ENCODE results near the gene KIAA1671.

The KIAA1671 gene

DNA sequence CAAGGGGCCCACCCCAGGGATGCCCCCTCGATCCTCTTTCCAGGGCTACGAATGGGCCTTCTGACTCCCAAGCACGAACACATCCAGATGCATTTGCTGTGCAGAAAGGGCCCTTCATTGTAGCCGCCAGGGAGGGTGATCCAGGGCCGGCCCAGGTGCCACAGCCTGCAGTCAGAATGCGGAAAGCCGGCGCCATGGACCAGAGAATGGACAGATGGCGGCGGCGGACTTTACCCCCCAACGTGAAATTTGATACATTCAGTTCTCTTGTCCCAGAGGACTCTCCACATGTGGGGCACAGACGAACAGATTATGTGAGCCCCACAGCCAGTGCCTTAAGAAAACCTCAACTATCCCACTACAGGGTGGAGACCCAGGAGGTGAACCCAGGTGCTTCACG is 87.2 kb downstream of the KIAA1671 start:
- no peak for DNase-seq (ENCODE audit: low read depth, low spot score)

DNA sequence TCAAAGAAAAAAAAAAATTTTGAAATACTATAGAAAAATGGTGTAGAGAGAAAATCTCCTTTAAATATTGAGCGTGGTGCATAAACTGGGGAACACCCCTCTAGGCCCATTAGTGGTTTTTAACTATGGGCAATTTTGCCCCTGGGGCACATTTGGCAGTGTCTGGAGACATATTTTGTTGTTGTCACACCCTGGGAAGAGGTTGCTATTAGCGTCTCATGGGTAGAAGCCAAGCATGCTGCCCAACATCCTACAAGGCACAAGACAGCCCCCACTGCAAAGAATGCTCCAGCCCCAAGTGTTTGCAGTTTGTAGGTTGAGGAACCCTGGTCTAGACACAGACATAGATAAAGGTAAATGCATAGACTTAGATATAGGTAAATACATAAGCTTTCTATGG is 92.6 kb downstream of the KIAA1671 start:
- no peak for DNase-seq (ENCODE audit: low read depth, low spot score)

DNA sequence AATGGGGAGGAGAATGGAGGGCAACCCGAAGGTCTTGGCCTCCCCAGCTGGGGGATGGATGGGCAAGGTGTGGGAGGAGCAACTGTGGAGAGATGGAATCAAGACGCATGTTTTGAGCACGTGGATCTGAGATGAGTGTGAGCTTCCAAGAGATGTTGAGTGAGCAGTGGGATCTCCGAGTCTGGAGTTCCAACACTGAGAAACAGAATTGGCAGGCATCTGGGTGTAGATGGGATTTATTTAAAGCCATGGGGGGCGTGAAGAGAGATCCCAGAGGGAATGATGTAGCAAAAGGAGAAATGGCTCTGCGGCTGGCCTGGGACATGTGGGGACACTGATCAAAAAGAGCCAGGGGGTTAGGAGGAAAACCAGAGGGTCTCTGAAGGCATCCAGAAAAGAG is 95.6 kb downstream of the KIAA1671 start:
- DNase-seq (ENCODE audit: low read depth, low spot score) = no peak

DNA sequence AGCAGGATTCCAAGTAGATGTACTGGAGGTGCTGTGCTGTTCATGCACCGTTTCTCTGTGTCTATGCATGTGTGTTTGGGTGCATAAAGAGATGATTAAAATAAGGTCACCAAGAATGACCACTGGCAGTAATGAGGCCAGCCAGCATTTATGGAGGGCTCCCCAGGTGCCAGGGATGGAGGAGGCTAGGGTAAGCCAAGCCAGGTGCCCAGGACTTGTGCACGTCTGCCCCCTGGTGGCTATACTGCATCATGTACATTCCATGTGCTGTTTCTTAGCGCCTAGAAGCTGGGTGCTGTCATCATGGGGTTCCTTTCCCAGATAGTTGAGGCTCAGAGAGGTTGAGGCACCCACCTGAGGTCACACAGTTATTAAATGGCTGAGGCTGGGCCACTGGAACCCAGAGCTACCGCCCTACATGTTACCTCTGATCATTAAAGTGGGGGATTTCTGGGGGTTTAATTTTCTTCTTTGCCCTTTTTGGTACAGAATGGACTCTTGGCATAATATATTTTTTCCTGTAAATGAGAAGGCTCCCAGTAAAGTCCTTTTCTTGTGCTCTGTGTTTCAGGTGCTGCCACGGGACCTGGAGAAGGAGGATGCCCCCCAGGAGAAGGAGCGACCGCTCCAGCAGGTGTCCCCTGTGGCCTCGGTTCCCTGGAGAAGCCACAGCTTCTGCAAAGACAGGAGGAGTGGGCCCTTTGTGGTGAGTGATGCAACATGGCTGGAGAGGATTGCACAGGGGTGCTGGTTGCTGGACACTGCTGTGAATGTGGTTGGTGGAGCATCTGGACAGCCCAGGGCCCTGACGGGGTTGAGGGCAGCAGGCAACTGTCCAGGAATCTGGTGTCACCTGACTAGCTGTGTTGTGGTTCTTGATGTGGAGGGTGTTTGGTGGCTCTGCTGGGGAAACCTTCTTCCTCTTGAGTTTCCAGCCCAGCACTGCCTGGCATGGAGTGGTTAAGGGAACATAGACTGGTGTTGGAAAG is 96.4 kb downstream of the KIAA1671 start:
- DNase-seq (ENCODE audit: low read depth, low spot score) = no peak

DNA sequence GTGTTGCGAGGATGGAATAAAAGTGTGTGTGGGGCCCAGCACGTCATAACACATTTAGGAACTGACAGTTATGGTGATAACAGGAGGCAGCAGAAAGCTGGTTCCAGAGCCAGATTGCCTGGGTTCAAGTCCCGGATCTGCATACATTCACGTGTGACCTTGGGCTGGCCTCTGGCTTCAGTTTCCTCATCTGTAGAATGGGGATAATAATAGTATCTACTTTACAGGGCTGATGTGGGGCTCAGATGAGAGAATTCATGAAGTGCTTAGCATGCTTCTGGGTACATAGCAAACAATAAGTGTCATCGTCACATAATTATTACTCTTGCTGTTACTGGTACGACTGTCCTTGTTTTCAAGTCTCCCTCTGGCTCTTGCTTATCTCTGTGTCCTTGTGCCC is 97.3 kb downstream of the KIAA1671 start:
- DNase-seq (ENCODE audit: low read depth, low spot score) = no peak

DNA sequence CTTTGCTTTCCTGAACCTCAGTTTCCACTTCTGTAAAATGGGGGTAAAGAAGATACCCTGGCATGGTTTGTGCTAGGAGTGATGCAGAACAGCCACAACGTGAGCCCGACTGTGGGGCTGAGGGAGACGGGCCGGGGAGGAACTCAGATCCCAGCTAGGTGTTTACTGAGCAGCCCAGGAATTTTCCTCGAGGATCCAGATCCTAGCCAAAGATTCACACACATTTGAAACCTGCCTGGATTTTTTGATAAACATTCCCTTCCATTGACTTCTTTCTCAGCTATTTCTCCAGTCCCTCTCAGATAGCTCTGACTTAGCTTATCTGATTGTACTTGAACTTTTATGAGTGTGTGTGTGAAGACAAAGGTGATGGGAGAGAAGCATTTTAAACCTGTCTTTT is 98.0 kb downstream of the KIAA1671 start:
- no peak for DNase-seq (ENCODE audit: low read depth, low spot score)

DNA sequence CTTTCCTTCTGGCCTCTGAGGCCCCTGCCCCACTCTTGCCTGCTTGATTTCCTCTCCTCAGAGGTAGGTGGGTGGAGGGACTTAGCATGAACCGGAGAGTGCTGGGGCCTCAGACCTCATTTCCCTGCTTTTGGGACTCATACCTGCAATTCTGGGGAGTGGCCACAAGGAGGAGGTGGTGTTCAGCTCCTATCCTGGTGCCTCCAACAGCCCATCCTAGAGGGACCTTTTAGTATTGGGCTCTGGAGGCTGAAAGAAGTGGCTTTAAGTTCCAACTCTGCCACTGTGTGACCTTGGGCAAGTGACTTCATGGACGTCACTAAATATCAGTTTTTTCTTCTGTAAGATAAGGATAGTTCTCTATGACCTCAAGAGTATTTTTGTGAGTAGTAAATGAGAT is 98.6 kb downstream of the KIAA1671 start:
- no peak for DNase-seq (ENCODE audit: low read depth, low spot score)

DNA sequence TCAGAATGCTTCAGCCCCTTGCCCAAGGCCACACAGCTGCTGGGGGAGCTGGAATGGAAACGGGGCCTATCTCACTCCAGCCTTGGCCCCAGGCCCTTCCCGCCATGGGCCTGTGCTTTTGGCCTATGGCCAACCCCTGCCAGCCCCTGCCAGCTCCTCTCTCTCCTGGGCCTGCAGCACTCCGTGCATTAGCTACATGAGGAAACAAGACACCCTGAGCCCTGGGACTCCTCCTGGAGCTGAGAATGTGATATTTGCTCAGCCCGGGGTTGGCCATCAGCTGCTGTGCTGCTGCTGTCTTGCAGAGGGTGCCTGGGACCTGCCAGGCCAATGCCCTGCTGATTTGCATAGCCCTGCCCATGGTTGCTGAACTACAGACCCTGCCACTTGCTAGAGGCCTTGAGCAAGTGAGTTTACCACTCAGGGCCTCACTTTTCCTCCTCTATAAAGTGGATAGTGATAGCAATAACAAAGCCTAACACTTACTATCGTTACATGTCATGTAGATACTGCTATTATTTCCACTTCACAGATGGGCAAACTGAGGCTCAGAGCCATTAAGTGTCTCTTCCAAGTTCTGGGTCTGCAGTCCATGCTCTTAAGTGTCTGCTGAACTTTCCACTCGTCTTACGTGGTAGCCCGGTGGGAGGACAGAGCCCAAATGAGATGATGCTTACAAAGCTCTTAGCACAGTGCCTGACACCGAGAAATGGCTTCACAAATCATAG is 99.6 kb downstream of the KIAA1671 start:
- DNase-seq (ENCODE audit: low read depth, low spot score) = no peak

DNA sequence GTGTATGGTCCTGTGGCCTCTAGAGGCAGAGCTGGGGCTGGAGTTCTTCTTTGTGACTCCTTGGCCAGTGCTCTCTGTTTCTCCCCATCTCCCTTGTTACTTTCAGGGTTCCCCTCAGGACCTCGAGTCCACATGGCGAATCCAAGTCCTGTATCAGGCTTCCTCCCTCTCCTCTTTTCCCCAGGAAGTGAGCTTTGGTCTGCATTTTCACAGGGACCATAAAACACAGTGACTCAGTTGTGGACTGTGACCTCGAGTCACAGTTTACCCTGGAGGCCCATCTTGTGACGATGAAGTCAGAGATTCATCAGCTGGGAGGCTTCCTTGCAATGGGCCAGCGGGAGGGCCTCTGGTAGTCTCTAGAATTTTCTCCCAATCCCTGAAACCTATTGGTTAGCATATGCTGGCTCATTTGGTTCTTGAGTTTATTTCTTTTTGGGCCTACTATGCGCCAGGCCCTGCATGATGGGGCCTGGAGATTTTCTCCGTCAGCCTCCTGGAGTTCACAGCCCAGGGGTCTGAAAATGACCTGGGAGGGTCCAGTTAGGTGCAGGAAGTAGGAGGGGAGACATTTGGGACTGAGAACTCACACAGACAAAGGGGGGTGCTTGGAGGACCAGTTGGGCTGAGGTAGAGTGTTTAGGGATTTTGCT is 100.8 kb downstream of the KIAA1671 start:
- DNase-seq (ENCODE audit: low read depth, low spot score) = no peak

DNA sequence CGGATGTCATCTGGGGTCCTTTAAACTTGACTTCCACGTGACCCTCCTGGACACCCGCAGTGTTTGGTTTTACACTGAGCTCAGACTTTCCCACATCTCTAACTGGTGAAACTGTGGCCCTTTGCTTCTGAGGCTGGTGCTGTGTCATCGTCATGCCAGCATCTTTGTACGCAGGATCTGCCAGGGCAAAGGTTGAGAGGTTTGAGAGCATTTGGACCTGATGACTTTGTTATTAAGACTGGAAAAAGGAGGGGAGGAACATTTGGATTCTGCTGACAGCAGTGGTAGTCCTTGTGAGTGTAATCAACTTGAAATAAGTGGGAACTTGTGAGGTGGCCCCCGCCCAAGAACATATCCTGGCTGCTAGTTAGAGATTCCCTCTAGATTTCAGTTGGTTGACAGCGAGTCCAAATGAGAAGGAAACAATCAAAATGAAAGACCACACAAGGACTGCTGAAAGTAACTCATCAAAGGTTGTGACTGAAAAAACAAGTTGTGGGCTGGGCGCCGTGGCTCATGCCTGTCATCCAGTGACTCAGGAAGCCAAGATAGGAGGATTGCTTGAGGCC is 102.5 kb downstream of the KIAA1671 start:
- no peak for DNase-seq (ENCODE audit: low read depth, low spot score)

DNA sequence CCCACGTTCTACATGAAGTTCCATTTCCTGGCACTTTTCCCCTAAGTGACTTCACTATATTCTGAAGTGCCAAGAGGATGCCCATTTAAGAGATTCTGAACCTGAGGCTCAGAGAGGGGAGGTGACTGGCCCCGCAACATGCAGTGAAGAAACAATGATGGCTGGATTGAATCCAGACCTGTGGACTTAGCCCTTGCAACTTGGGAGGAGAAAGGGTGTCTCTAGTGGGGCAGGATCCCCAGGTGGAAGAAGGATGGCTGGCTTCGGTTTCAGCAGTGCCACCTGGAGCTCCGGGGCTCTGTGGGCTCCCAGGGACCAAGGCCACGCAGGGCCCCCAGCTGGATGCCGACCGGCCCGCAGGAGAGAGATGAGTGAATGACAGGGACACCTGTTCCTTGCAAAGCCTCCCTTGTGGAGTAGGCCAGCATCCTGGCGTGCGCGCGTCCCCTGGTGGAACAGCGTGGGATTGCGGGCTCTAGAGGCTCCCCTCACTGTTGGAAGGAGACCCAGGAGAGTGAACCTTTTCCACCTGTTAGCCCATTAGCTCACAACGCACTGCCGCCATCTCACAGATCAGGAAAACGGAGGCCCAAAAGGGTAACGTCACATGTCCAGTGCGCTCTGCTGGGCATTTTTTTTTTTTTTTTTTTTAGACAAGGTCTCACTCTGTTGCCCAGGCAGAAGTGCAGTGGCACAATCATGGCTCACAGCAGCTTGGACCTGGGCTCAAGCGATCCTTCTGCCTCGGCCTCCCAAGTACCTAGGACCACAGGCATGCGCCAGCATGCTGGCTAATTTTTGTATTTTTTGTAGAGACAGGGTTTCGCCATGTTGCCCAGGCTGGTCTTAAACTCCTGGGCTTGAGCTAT is 104.7 kb downstream of the KIAA1671 start:
- DNase-seq (ENCODE audit: low read depth, low spot score) = no peak

DNA sequence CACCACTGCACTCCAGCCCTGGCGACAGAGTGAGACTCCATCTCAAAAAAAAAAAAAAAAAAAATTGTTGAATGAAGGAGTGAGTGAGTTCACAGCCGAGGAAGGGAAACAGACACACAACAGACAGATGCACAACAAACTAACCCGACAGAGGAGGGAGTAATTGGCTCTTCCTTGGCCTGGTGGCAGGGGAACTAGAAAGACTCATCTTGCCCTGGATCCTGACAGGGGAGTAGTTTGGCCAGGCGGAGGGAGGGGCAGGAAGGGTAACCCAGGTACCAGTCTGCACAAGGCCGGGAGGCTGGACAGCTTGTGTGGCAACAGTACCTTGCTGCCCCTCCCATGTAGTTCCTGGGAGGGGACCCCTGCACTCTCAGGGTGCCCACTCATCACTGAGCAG is 106.9 kb downstream of the KIAA1671 start:
- DNase-seq (ENCODE audit: low read depth, low spot score) = no peak

DNA sequence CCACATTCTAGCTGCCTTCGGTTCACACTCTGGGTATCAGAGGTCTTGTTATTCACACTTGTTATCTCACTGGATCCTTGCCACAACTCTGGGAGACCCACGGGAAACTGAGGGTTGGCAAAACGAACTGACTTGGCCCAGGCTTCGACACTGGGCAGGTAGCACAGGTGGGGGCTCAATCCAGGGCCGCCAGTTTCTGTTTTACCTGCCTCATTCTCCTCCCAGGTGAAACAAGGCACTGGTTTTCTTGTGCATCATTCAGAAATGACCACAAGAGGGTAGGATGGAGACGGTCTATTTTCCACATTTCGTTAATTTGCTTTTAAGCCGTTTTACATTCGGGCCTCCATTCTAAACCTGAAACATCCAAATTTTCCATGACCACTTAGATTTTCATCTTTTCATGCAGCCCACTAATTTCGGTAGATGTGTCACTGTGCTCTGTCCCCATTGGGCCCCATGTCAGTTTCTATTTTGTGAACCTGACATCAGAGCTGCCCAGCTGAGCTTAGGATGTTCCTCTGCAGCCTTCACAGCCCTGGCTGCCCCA is 108.1 kb downstream of the KIAA1671 start:
- no peak for DNase-seq (ENCODE audit: low read depth, low spot score)

DNA sequence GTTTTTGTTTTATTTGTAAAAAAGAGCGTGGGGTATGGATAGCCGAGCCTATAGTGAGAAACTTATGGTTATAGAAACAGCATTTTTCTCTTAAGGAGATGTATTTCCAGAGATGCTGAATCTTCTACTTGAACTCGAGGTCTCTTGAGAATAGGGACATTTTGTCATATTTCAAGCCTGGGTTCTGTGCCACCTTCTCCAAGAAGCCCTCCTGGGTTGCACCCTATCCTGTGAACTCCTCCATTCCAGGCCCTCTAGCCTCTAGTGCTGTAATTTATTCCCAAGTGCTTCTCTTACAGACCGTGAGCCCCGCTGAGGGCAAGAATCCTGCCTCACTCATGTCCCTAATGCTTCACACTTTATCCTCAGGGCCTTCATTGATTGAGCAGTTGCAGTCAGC is 108.6 kb downstream of the KIAA1671 start:
- no peak for DNase-seq (ENCODE audit: low read depth, low spot score)

DNA sequence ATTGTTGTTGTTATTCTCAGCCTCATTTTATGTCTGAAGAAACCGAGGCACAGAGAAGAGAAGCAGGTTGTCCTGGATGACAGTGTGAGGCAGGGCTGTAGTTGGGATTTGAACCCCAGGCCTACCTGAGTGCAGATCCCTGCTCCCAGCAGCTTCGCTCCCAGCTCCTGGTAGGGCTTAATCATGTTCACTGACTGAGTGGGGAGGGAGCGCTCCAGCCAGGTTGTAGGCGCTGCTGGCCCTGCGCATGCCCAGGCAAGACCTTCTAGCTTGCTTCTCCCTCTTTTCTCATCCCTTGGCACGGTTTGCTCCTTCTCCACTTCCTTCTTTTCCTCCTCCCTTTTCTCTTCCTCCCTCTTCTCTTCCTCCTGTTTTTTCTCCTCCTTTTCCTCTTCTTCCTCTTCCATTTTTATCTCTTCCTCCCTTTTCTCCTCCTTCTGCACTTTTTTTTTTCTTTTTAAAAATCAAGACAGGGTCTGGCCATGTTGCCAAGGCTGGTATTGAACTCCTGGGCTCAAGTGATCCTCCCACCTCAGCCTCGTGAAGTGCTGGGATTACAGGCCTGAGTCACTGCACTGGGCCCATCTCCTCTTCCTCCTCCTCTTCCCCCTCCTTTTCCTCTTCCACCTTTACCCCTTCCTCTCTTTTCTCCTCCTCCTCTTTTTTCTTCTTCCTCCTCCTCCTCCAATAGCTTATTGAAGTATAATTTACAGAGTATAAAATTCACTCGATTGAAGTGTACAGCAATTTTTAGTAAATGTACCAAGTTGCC is 109.3 kb downstream of the KIAA1671 start:
- DNase-seq (ENCODE audit: low read depth, low spot score) = no peak

DNA sequence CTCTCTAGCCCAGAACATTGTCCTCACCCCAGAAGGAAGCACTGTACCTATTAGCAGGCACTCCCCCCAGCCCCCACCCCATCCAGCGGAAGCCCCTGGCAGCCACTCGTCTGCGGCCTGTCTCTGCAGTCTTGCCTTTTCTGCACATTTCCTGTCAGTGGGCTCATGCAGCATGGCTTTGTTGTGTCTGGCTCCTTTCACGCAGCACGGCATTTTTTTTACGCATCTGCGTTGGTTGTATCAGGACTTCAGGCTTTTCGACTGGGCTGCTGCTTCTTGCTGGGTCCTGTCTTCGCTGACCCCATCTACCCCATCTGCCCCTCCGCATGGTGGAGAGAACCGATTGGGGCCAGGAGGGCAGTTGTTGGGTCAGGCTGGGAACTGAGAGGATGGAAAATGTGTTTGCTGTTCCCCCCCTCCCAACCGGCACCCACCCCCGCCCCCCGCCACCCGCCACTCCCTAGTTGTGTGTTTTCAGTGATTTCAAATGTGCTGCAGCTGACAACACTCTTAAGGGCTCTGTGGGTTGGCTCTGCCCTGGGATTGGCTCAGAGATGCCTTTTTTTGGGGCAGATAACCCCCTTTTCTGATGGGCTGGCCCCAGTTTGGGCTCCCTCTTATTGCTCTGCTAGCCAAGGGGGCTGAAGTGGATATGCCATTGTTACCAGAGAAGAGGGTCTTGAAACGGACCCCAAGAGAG is 110.0 kb downstream of the KIAA1671 start:
- no peak for DNase-seq (ENCODE audit: low read depth, low spot score)

DNA sequence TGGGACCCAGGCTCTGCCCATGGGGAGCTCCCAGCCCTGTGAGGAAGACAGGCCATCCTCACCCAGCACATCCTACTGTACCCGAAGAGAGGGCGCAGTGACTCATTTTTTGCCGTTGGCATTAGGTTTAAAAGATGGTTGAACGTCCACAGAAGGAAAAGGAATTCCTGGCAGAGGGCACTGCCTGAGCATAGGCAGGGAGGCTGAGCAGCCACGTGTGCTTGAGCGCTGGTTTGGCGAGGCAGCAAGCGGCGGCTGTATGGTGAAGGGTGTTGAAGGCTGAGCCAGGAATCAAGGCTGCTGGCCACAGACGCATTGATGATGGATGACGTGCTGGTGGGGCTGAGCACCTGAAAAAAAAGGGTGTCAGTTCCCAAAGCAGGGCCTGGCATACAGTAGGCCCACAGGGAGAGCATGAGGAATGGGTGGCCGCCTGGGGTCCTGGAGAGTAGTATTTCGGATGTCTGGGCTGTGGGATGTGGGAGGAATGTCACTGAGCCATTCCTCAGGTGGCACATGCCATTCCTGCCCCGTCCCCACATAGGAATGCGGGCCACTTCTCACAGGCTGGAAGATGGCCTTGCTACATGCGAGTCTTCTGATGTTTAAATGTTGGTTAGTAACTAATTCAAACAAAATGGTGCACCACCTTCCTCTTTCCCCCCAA is 112.5 kb downstream of the KIAA1671 start:
- no peak for DNase-seq (ENCODE audit: low read depth, low spot score)

DNA sequence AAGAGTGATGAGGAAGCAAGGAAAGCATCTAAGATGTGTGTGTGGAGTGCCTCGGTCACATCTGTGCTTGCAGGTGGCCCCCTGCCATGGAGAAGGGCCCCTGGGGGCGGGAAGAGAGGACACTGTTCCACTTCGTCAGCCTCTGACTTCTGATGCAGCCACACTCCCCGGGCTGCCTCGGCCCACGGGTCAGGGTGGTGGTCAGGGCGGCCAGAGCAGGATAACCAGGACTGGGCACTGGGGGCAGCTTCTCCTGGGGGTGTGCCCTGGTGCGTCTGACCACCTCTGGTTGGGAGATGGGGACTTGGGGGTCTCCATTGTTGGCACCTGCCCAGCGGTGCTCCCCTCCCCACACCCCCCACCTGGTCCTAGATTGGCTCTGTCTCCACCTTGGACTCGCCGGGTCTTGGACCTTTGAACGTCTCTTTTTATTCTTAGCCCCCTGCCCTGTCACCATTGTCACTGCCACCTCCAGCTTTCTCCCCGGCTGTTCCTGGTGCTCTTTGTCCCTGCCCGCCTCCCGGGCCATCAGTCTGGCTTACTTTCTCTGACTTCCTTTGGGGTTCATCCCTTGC is 114.4 kb downstream of the KIAA1671 start:
- DNase-seq (ENCODE audit: low read depth, low spot score) = no peak
